ENCODE data around the gene EPB41L5.

DNA sequence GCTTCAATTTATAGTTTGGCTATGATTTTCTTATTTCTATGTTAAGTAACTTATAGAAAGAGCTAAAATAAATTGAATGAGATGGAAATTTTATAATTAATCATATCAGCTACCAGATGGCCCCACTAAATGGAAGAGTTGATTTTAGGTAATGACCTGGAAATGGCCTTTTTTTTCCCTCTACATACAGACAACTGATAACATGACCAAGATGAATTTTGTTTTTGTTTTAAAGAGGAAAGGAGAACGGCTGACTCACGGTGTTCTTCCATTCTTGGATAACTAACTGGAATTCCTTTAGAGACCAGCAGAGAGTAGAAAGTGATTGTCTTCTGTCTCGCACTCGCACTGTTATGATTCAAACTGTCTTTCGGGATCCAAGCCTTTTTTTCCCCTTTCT is 119.3 kb downstream of the EPB41L5 start:
- TF ChIP-seq MAFG (tag; conservative IDR thresholded peaks at IDR 0.05) (peak; percentile 33; the same call in 1 of the 2 replicates), ZNF324 (CRISPR knock-in tag; IDR thresholded peaks at IDR 0.05) (no peak), ZNF780A (CRISPR knock-in tag; IDR thresholded peaks at IDR 0.05) (no peak), RBM34 (IDR thresholded peaks at IDR 0.05; ENCODE audit: borderline replicate concordance, insufficient read depth, low read length) (no peak), POLR2AphosphoS5 (IDR thresholded peaks at IDR 0.05; ENCODE audit: control insufficient read depth, insufficient read depth, low read depth, low read length) (no peak), MEF2A (IDR thresholded peaks at IDR 0.05; ENCODE audit: control insufficient read depth, low read depth, low read length) (no peak), NR2C2 (CRISPR knock-in tag; IDR thresholded peaks at IDR 0.05) (no peak), NR2C2 (tag; IDR thresholded peaks at IDR 0.05) (no peak), MTA1 (IDR thresholded peaks at IDR 0.05; ENCODE audit: borderline replicate concordance) (no peak)
- TF ChIP-seq, protein P1, sequence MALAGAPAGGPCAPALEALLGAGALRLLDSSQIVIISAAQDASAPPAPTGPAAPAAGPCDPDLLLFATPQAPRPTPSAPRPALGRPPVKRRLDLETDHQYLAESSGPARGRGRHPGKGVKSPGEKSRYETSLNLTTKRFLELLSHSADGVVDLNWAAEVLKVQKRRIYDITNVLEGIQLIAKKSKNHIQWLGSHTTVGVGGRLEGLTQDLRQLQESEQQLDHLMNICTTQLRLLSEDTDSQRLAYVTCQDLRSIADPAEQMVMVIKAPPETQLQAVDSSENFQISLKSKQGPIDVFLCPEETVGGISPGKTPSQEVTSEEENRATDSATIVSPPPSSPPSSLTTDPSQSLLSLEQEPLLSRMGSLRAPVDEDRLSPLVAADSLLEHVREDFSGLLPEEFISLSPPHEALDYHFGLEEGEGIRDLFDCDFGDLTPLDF (CRISPR knock-in tag; IDR thresholded peaks at IDR 0.05) = no peak
- TF ChIP-seq, protein P2, sequence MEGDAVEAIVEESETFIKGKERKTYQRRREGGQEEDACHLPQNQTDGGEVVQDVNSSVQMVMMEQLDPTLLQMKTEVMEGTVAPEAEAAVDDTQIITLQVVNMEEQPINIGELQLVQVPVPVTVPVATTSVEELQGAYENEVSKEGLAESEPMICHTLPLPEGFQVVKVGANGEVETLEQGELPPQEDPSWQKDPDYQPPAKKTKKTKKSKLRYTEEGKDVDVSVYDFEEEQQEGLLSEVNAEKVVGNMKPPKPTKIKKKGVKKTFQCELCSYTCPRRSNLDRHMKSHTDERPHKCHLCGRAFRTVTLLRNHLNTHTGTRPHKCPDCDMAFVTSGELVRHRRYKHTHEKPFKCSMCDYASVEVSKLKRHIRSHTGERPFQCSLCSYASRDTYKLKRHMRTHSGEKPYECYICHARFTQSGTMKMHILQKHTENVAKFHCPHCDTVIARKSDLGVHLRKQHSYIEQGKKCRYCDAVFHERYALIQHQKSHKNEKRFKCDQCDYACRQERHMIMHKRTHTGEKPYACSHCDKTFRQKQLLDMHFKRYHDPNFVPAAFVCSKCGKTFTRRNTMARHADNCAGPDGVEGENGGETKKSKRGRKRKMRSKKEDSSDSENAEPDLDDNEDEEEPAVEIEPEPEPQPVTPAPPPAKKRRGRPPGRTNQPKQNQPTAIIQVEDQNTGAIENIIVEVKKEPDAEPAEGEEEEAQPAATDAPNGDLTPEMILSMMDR (IDR thresholded peaks at IDR 0.05 in 2 of 3, conservative IDR thresholded peaks at IDR 0.05 in 1 of 3; ENCODE audit: insufficient read depth in 2 of 3, low read depth in 1 of 3, low read length in 3 of 3) = no peak
- TF ChIP-seq, protein P3, sequence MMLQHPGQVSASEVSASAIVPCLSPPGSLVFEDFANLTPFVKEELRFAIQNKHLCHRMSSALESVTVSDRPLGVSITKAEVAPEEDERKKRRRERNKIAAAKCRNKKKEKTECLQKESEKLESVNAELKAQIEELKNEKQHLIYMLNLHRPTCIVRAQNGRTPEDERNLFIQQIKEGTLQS (IDR thresholded peaks at IDR 0.05) = no peak
- TF ChIP-seq, protein P3 (CRISPR knock-in tag; conservative IDR thresholded peaks at IDR 0.05) = no peak
- TF ChIP-seq, protein P4, sequence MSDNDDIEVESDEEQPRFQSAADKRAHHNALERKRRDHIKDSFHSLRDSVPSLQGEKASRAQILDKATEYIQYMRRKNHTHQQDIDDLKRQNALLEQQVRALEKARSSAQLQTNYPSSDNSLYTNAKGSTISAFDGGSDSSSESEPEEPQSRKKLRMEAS (CRISPR knock-in tag; IDR thresholded peaks at IDR 0.05) = no peak
- TF ChIP-seq, protein P5, sequence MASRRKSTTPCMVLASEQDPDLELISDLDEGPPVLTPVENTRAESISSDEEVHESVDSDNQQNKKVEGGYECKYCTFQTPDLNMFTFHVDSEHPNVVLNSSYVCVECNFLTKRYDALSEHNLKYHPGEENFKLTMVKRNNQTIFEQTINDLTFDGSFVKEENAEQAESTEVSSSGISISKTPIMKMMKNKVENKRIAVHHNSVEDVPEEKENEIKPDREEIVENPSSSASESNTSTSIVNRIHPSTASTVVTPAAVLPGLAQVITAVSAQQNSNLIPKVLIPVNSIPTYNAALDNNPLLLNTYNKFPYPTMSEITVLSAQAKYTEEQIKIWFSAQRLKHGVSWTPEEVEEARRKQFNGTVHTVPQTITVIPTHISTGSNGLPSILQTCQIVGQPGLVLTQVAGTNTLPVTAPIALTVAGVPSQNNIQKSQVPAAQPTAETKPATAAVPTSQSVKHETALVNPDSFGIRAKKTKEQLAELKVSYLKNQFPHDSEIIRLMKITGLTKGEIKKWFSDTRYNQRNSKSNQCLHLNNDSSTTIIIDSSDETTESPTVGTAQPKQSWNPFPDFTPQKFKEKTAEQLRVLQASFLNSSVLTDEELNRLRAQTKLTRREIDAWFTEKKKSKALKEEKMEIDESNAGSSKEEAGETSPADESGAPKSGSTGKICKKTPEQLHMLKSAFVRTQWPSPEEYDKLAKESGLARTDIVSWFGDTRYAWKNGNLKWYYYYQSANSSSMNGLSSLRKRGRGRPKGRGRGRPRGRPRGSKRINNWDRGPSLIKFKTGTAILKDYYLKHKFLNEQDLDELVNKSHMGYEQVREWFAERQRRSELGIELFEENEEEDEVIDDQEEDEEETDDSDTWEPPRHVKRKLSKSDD (conservative IDR thresholded peaks at IDR 0.05; ENCODE audit: low read length) = no peak
